ENCODE results near the gene SLC22A8. TPM values are rescaled to one million over a fixed set of nuclear protein-coding genes. Genes with fewer than 3 reads are reported as not detected.
"Not testable (repeated sequence)": the region's sequence is repeated elsewhere in the genome, so short reads cannot be mapped to it uniquely, and the experiment has no call there.

SLC22A8 gene
- total and polyA plus RNA-seq, 2 donors (not counting 1 experiment from before 2014, with no cell fraction given) = not detected

DNA sequence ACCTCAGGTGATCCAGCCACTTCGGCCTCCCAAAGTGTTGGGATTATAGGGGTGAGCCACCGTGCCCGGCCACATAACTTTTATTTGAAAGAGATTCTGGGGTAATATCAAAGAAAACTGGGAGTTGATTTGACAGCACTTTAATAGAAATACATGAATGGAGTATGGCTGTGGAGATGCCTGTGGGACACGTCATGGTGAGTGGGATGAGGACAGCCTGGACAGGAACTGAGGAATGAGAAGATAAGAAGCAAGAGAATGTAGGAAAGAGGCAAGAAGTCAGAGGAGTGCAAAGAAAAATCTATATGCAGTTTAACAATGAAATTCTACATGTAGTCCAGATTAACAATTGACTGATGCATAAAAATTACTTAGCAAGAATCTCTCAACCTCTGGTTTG, 61.8 kb downstream of the SLC22A8 start:
- no peak for TF ChIP-seq EZH2 (IDR thresholded peaks at IDR 0.05; ENCODE audit: borderline replicate concordance, insufficient read depth, low read depth, low read length, poor library complexity, severe bottlenecking)
- TF ChIP-seq, protein P1, sequence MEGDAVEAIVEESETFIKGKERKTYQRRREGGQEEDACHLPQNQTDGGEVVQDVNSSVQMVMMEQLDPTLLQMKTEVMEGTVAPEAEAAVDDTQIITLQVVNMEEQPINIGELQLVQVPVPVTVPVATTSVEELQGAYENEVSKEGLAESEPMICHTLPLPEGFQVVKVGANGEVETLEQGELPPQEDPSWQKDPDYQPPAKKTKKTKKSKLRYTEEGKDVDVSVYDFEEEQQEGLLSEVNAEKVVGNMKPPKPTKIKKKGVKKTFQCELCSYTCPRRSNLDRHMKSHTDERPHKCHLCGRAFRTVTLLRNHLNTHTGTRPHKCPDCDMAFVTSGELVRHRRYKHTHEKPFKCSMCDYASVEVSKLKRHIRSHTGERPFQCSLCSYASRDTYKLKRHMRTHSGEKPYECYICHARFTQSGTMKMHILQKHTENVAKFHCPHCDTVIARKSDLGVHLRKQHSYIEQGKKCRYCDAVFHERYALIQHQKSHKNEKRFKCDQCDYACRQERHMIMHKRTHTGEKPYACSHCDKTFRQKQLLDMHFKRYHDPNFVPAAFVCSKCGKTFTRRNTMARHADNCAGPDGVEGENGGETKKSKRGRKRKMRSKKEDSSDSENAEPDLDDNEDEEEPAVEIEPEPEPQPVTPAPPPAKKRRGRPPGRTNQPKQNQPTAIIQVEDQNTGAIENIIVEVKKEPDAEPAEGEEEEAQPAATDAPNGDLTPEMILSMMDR (IDR thresholded peaks at IDR 0.05) = no peak
- intact Hi-C loops (cut with micrococcal nuclease) = no loop called here
- no peak overlapping the region for H3K9ac ChIP-seq (ENCODE audit: low read length)
- no peaks in the 10 kb centered on the region for H4K20me1 ChIP-seq (ENCODE audit: control insufficient read depth, insufficient read depth, low read length, poor library complexity, severe bottlenecking)
- no peak overlapping the region for H3K27ac Mint-ChIP-seq
- no peak overlapping the region for H3K4me3 Mint-ChIP-seq
- no peak overlapping the region for H2AFZ ChIP-seq (ENCODE audit: insufficient read depth, low read depth, low read length, poor library complexity, severe bottlenecking)
- POLR2A ChIA-PET = no interaction called here
- peaks cover 36% of the 10 kb centered on the region for H3K27me3 Mint-ChIP-seq
- no peak overlapping the region for H3K27ac ChIP-seq (ENCODE audit: low read length in 2 of 2)
- no peaks in the 10 kb centered on the region for H3K4me1 Mint-ChIP-seq
- H3K4me1 ChIP-seq (ENCODE audit: control insufficient read depth in 2 of 2, insufficient read depth in 2 of 2, low read length in 2 of 2) = no peaks in the 10 kb centered on the region
- H3K4me2 ChIP-seq (replicated peaks; ENCODE audit: low read depth, low read length, poor library complexity, severe bottlenecking) = no peak overlapping the region
- no peak overlapping the region for H3K4me3 ChIP-seq (ENCODE audit: control extremely low read depth in 1 of 5, extremely low read depth in 1 of 5, insufficient read depth in 1 of 5, low read depth in 2 of 5, low read length in 4 of 5)
- no peaks in the 10 kb centered on the region for H3K9me3 Mint-ChIP-seq (ENCODE audit: insufficient read depth)
- peaks cover 0 to 2% (median 0%) of the 10 kb centered on the region in 4 experiments for H3K27me3 ChIP-seq (replicated peaks in 1 of 4; ENCODE audit: control extremely low read depth in 1 of 4, control insufficient read depth in 3 of 4, insufficient read depth in 4 of 4, low read length in 3 of 4)
- WGBS (ENCODE audit: insufficient coverage) = 91% methylated on average over 4 of the region's 4 CpGs
- H3K9me3 ChIP-seq (ENCODE audit: control extremely low read depth in 1 of 3, control insufficient read depth in 2 of 3, insufficient read depth in 1 of 3, low read length in 2 of 3) = no peaks in the 10 kb centered on the region
- no peak for ATAC-seq (ENCODE audit: low read depth)
- no peaks in the 10 kb centered on the region for H3K79me2 ChIP-seq (ENCODE audit: control insufficient read depth, insufficient read depth, low read length)
- CTCF ChIA-PET = no interaction called here
- no peak for DNase-seq
- H3K36me3 ChIP-seq (replicated peaks in 1 of 2; ENCODE audit: control extremely low read depth in 1 of 2, control insufficient read depth in 1 of 2, extremely low read depth in 1 of 2, insufficient read depth in 2 of 2, low read length in 1 of 2) = no peaks in the 10 kb centered on the region

GRCh38 chr11:62948765-62949320, 66.8 kb downstream of the SLC22A8 start:
- Histone ChIP-seq H3K4me1 (ENCODE audit: control insufficient read depth in 2 of 2, insufficient read depth in 2 of 2, low read length in 2 of 2) (no peaks in the 10 kb centered on the region), H3K9ac (ENCODE audit: low read length) (no peak overlapping the region), H3K79me2 (ENCODE audit: control insufficient read depth, insufficient read depth, low read length) (no peaks in the 10 kb centered on the region), H3K4me2 (replicated peaks; ENCODE audit: low read depth, low read length, poor library complexity, severe bottlenecking) (no peak overlapping the region), H3K27me3 (replicated peaks in 1 of 4; ENCODE audit: control extremely low read depth in 1 of 4, control insufficient read depth in 3 of 4, insufficient read depth in 4 of 4, low read length in 3 of 4) (peaks cover 0 to 7% (median 0%) of the 10 kb centered on the region in 4 experiments), H3K36me3 (replicated peaks in 1 of 2; ENCODE audit: control extremely low read depth in 1 of 2, control insufficient read depth in 1 of 2, extremely low read depth in 1 of 2, insufficient read depth in 2 of 2, low read length in 1 of 2) (no peaks in the 10 kb centered on the region), H3K27ac (ENCODE audit: low read length in 2 of 2) (no peak overlapping the region), H4K20me1 (ENCODE audit: control insufficient read depth, insufficient read depth, low read length, poor library complexity, severe bottlenecking) (no peaks in the 10 kb centered on the region), H3K9me3 (ENCODE audit: control extremely low read depth in 1 of 3, control insufficient read depth in 2 of 3, insufficient read depth in 1 of 3, low read length in 2 of 3) (peaks cover 0 to 3% (median 0%) of the 10 kb centered on the region in 3 donors), H3K4me3 (ENCODE audit: control extremely low read depth in 1 of 5, extremely low read depth in 1 of 5, insufficient read depth in 1 of 5, low read depth in 2 of 5, low read length in 4 of 5) (no peak overlapping the region), H2AFZ (ENCODE audit: insufficient read depth, low read depth, low read length, poor library complexity, severe bottlenecking) (no peak overlapping the region)
- Mint-ChIP-seq H3K27me3 (peaks cover 32% of the 10 kb centered on the region), H3K4me3 (no peak overlapping the region), H3K9me3 (ENCODE audit: insufficient read depth) (peaks cover 3% of the 10 kb centered on the region), H3K27ac (no peak overlapping the region), H3K4me1 (no peaks in the 10 kb centered on the region)
- ATAC-seq (ENCODE audit: low read depth) (no peak), DNase-seq (no peak)
- 82% methylated on average over 6 of the region's 7 CpGs for WGBS (ENCODE audit: insufficient coverage)
- intact Hi-C loops (cut with micrococcal nuclease) = no loop called here
- CTCF ChIA-PET = no interaction called here
- POLR2A ChIA-PET = no interaction called here
- no peak for TF ChIP-seq EZH2 (IDR thresholded peaks at IDR 0.05; ENCODE audit: borderline replicate concordance, insufficient read depth, low read depth, low read length, poor library complexity, severe bottlenecking)
- TF ChIP-seq, protein P1 (IDR thresholded peaks at IDR 0.05) = no peak

DNA sequence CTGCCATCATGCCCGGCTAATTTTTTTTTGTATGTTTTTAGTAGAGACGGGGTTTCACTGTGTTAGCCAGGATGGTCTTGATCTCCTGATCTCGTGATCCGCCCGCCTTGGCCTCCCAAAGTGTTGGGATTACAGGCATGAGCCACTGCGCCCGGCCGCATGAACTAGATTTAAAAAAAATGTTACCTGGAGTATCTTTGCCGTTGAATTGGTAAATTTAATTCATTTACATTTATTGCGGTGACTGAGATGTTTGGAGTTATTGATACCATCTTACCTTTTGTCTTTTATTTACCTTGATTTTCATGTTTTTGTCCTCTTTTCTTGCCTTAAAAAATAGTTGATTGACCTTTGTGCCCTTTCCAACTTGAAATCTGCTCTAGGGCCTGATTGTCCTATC, 70.1 kb downstream of the SLC22A8 start:
- H3K9me3 ChIP-seq (ENCODE audit: control extremely low read depth in 1 of 3, control insufficient read depth in 2 of 3, insufficient read depth in 1 of 3, low read length in 2 of 3); CTCF ChIA-PET; H3K27ac Mint-ChIP-seq; H3K36me3 ChIP-seq (replicated peaks in 1 of 2; ENCODE audit: control extremely low read depth in 1 of 2, control insufficient read depth in 1 of 2, extremely low read depth in 1 of 2, insufficient read depth in 2 of 2, low read length in 1 of 2); H3K4me1 ChIP-seq (ENCODE audit: control insufficient read depth in 2 of 2, insufficient read depth in 2 of 2, low read length in 2 of 2); H3K4me3 Mint-ChIP-seq; H3K9me3 Mint-ChIP-seq (ENCODE audit: insufficient read depth); H3K9ac ChIP-seq (ENCODE audit: low read length); H4K20me1 ChIP-seq (ENCODE audit: control insufficient read depth, insufficient read depth, low read length, poor library complexity, severe bottlenecking); ATAC-seq (ENCODE audit: low read depth); intact Hi-C loops (cut with micrococcal nuclease); POLR2A ChIA-PET; H3K79me2 ChIP-seq (ENCODE audit: control insufficient read depth, insufficient read depth, low read length); H3K27ac ChIP-seq (ENCODE audit: low read length in 2 of 2); H3K4me2 ChIP-seq (replicated peaks; ENCODE audit: low read depth, low read length, poor library complexity, severe bottlenecking); H3K27me3 ChIP-seq (replicated peaks in 1 of 4; ENCODE audit: control extremely low read depth in 1 of 4, control insufficient read depth in 3 of 4, insufficient read depth in 4 of 4, low read length in 3 of 4); H3K4me1 Mint-ChIP-seq; H2AFZ ChIP-seq (ENCODE audit: insufficient read depth, low read depth, low read length, poor library complexity, severe bottlenecking); DNase-seq; H3K4me3 ChIP-seq (ENCODE audit: control extremely low read depth in 1 of 5, extremely low read depth in 1 of 5, insufficient read depth in 1 of 5, low read depth in 2 of 5, low read length in 4 of 5): not testable (repeated sequence)
- peaks cover 34% of the 10 kb centered on the region for H3K27me3 Mint-ChIP-seq
- no CpG with 5 or more reads among the region's 10 CpGs for WGBS (ENCODE audit: insufficient coverage)
